Measurements from ENCODE around the gene FOXS1. TPM values are rescaled to one million over a fixed set of nuclear protein-coding genes. Genes with fewer than 3 reads are reported as not detected.

The FOXS1 gene
- polyA plus RNA-seq, 3 donors: not detected

- H3K27me3 ChIP-seq (ENCODE audit: control insufficient read depth in 2 of 2, insufficient read depth in 2 of 2, low read length in 2 of 2): peaks cover 28 to 42% of the 10 kb centered on the region in 2 donors
- Mint-ChIP-seq H3K4me3 (peak within 1 kb of the TSS; percentile 84 to 98), H3K9me3 (peaks cover 0 to 13% (median 8%) of the 10 kb centered on the region in 7 donors), H3K36me3 (peaks cover 8 to 9% of the 10 kb centered on the region in 2 donors), H3K4me1 (peaks cover 22% of the 10 kb centered on the region), H3K27ac (peak within 1 kb of the TSS in 4 of 7 donors; percentile 4 to 60 (median 16)), H3K27me3 (ENCODE audit: low read depth in 3 of 3) (peaks cover 35 to 51% (median 47%) of the 10 kb centered on the region in 3 donors)
- peaks cover 0 to 18% of the 10 kb centered on the region in 2 donors for H3K9me3 ChIP-seq (replicated peaks in 1 of 2; ENCODE audit: control insufficient read depth in 1 of 2, insufficient read depth in 1 of 2, low read length in 2 of 2)
- H3K27ac ChIP-seq (ENCODE audit: low read depth in 1 of 2, low read length in 2 of 2): no peak within 1 kb of the TSS
- peak within 1 kb of the TSS; percentile 23 to 70 (median 29) for H3K4me3 ChIP-seq (replicated peaks in 1 of 3; ENCODE audit: low read depth in 2 of 3, low read length in 3 of 3)
- peak within 1 kb of the TSS; percentile 56 for H3K9ac ChIP-seq (ENCODE audit: insufficient read depth, low read length, poor library complexity, severe bottlenecking)
- peak within 1 kb of the TSS; percentile 82 for H2AFZ ChIP-seq (ENCODE audit: insufficient read depth, low read depth, low read length, poor library complexity, severe bottlenecking)
- H3K4me2 ChIP-seq (replicated peaks; ENCODE audit: extremely low read depth, low read length, poor library complexity, severe bottlenecking): peak within 1 kb of the TSS; percentile 78
- under 1% methylated on average over 80 of the region's 80 CpGs for WGBS (ENCODE audit: insufficient coverage)
- no peaks in the 10 kb centered on the region for H3K36me3 ChIP-seq (replicated peaks in 1 of 2; ENCODE audit: control insufficient read depth in 1 of 2, insufficient read depth in 2 of 2, low read length in 2 of 2)
- no peaks in the 10 kb centered on the region for H3K79me2 ChIP-seq (ENCODE audit: insufficient read depth, low read length)
- DNase-seq: peak in 2 of 3 donors; percentile 8 to 10
- no peak for TF ChIP-seq CTCF (IDR thresholded peaks at IDR 0.05)
- intact Hi-C loops (cut with micrococcal nuclease): no loop called here
- no peaks in the 10 kb centered on the region for H4K20me1 ChIP-seq (ENCODE audit: insufficient read depth, low read length)
- peaks cover 9 to 15% of the 10 kb centered on the region in 2 donors for H3K4me1 ChIP-seq (ENCODE audit: control insufficient read depth in 1 of 2, insufficient read depth in 2 of 2, low read length in 2 of 2)
Observed at GRCh38 chr20:31869942-31870725, 24.7 kb upstream of the FOXS1 start, which contains the start of the genes DUSP15 and TTLL9. Gene DUSP15 (minus strand): TSS chr20:31870527. CDS start chr20:31870337, 190 bp downstream. Gene TTLL9 (plus strand): TSS chr20:31870634. CDS start chr20:31871127, 493 bp downstream.

GRCh38 chr20:31869673-31869941 is 24.2 kb upstream of the FOXS1 start:
- no peak overlapping the region for H3K27ac ChIP-seq (ENCODE audit: low read depth in 1 of 2, low read length in 2 of 2)
- WGBS (ENCODE audit: insufficient coverage): 0% methylated on average over 1 of the region's 1 CpG

More at GRCh38 chr20:31869673-31869941, 24.2 kb upstream of the FOXS1 start:
- intact Hi-C loops (cut with micrococcal nuclease): no loop called here
- TF ChIP-seq CTCF (IDR thresholded peaks at IDR 0.05): no peak
- H3K27me3 Mint-ChIP-seq (ENCODE audit: low read depth in 3 of 3): peaks cover 35 to 51% (median 47%) of the 10 kb centered on the region in 3 donors
- H3K9me3 ChIP-seq (replicated peaks in 1 of 2; ENCODE audit: control insufficient read depth in 1 of 2, insufficient read depth in 1 of 2, low read length in 2 of 2): peaks cover 0 to 18% of the 10 kb centered on the region in 2 donors
- H3K79me2 ChIP-seq (ENCODE audit: insufficient read depth, low read length): no peaks in the 10 kb centered on the region
- peak overlapping the region; percentile 82 for H2AFZ ChIP-seq (ENCODE audit: insufficient read depth, low read depth, low read length, poor library complexity, severe bottlenecking)
- no peaks in the 10 kb centered on the region for H4K20me1 ChIP-seq (ENCODE audit: insufficient read depth, low read length)
- DNase-seq: no peak
- no peaks in the 10 kb centered on the region for H3K36me3 ChIP-seq (replicated peaks in 1 of 2; ENCODE audit: control insufficient read depth in 1 of 2, insufficient read depth in 2 of 2, low read length in 2 of 2)
- H3K4me3 Mint-ChIP-seq: peak overlapping the region; percentile 84 to 98
- peak overlapping the region; percentile 56 for H3K9ac ChIP-seq (ENCODE audit: insufficient read depth, low read length, poor library complexity, severe bottlenecking)
- peaks cover 28 to 42% of the 10 kb centered on the region in 2 donors for H3K27me3 ChIP-seq (ENCODE audit: control insufficient read depth in 2 of 2, insufficient read depth in 2 of 2, low read length in 2 of 2)
- H3K9me3 Mint-ChIP-seq: peaks cover 0 to 13% (median 8%) of the 10 kb centered on the region in 7 donors
- peaks cover 22% of the 10 kb centered on the region for H3K4me1 Mint-ChIP-seq
- peaks cover 8 to 9% of the 10 kb centered on the region in 2 donors for H3K36me3 Mint-ChIP-seq
- peak overlapping the region; percentile 78 for H3K4me2 ChIP-seq (replicated peaks; ENCODE audit: extremely low read depth, low read length, poor library complexity, severe bottlenecking)
- H3K27ac Mint-ChIP-seq: peak overlapping the region in 3 of 7 donors; percentile 4 to 23 (median 10)
- H3K4me3 ChIP-seq (replicated peaks in 1 of 3; ENCODE audit: low read depth in 2 of 3, low read length in 3 of 3): peak overlapping the region; percentile 23 to 70 (median 29)
- H3K4me1 ChIP-seq (ENCODE audit: control insufficient read depth in 1 of 2, insufficient read depth in 2 of 2, low read length in 2 of 2): peaks cover 9 to 15% of the 10 kb centered on the region in 2 donors

Data from CD14-positive monocyte (primary cell).